ENCODE results near the gene MRPS27. TPM values are rescaled to one million over a fixed set of nuclear protein-coding genes. Genes with fewer than 3 reads are reported as not detected.

The MRPS27 gene
- total RNA-seq, 6 experiments from 2014 or later: 28.6 to 40.3 (median 36.0) TPM

DNA sequence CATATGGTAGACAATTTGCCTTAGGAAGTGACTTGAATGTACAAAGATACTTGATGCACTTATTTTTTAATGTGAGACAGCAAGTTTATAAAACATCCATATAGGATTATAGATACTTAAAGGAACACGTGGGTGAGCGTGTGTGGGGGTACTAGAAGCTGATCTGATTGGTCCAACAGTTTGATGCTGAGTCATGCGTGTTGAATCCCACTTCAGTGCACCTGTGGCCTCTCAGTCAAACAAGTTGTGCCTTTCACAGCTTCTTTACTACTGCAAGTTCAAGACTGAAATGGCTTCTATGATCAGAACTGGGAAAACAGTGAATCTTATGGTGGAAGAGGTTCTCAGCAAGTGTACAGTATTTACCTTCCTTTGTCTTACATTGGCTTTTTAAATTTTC, 113.9 kb downstream of the MRPS27 start:
- Histone ChIP-seq H3K4me3 (no peak overlapping the region), H3K9me3 (no peaks in the 10 kb centered on the region), H3K4me1 (no peaks in the 10 kb centered on the region), H3K27ac (no peak overlapping the region), H3K27me3 (no peaks in the 10 kb centered on the region), H3K36me3 (no peaks in the 10 kb centered on the region)
- no peak for TF ChIP-seq POLR2A (IDR thresholded peaks at IDR 0.05)
- TF ChIP-seq, protein P1, sequence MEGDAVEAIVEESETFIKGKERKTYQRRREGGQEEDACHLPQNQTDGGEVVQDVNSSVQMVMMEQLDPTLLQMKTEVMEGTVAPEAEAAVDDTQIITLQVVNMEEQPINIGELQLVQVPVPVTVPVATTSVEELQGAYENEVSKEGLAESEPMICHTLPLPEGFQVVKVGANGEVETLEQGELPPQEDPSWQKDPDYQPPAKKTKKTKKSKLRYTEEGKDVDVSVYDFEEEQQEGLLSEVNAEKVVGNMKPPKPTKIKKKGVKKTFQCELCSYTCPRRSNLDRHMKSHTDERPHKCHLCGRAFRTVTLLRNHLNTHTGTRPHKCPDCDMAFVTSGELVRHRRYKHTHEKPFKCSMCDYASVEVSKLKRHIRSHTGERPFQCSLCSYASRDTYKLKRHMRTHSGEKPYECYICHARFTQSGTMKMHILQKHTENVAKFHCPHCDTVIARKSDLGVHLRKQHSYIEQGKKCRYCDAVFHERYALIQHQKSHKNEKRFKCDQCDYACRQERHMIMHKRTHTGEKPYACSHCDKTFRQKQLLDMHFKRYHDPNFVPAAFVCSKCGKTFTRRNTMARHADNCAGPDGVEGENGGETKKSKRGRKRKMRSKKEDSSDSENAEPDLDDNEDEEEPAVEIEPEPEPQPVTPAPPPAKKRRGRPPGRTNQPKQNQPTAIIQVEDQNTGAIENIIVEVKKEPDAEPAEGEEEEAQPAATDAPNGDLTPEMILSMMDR (IDR thresholded peaks at IDR 0.05): no peak
- ATAC-seq: no peak
- intact Hi-C loops (cut with DNase I): no loop called here
- no peak for DNase-seq
- WGBS (ENCODE audit: insufficient coverage, low coverage, low lambda C conversion rate, missing lambda C conversion rate): 92% methylated on average over 3 of the region's 3 CpGs

DNA sequence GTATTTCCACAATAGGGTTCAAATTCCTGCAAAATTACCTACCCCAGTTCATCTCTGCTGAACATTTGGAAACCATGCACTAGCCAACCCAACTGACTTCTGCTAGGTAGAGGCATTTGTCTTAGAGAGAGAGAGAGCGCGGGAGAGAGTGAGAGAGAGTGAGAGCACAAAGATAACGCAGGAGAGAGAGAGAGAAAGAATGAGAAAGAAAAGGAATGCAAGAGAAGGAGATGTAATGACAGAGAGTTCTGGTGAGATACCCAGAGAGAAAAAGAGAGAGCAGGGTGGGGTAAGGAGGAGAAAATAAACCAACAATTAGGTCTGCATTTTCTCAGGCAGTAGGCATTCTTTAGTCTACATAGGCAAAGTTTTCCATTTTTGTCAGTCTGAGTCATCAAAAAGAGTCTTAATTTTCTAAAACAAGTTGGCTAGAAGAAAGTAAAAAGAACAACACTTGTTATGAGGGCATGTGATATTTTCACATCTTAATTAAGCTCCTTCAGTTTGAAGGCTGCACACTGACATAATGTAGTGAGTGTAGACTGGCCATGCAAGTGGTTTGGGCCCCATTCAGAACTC, 114.5 kb downstream of the MRPS27 start:
- ATAC-seq (no peak), DNase-seq (no peak)
- no peak for TF ChIP-seq POLR2A (IDR thresholded peaks at IDR 0.05)
- TF ChIP-seq, protein P1 (IDR thresholded peaks at IDR 0.05): no peak
- no peaks in the 10 kb centered on the region for H3K27me3 ChIP-seq
- no peaks in the 10 kb centered on the region for H3K4me1 ChIP-seq
- no peaks in the 10 kb centered on the region for H3K9me3 ChIP-seq
- H3K36me3 ChIP-seq: no peaks in the 10 kb centered on the region
- H3K4me3 ChIP-seq: no peak overlapping the region
- 97% methylated on average over 3 of the region's 3 CpGs for WGBS (ENCODE audit: insufficient coverage, low coverage, low lambda C conversion rate, missing lambda C conversion rate)
- no peak overlapping the region for H3K27ac ChIP-seq
- intact Hi-C loops (cut with DNase I): no loop called here

DNA sequence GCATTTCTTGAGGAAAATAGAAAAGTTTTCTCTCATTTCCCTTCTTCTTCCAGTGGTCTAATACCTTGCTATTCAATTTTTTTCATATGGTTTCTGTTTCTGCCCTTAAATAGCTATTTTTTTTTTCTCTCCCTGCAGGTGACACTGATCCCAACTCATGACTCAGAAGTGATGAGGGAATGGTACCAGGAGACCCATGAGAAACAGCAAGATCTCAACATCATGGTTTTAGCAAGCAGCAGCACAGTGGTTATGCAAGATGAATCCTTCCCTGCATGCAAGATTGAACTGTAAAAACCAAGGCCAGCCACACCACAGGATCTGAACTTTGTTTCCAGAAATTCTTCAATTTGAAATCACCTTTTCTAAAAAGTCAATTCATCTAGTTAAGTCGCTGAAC, 115.1 kb downstream of the MRPS27 start:
- Histone ChIP-seq H3K4me1 (no peaks in the 10 kb centered on the region), H3K36me3 (no peaks in the 10 kb centered on the region), H3K27me3 (no peaks in the 10 kb centered on the region), H3K4me3 (no peak overlapping the region), H3K9me3 (no peaks in the 10 kb centered on the region), H3K27ac (no peak overlapping the region)
- WGBS (ENCODE audit: insufficient coverage, low coverage, low lambda C conversion rate, missing lambda C conversion rate): 82% methylated on average over 1 of the region's 1 CpG
- intact Hi-C loops (cut with DNase I): no loop called here
- no peak for ATAC-seq
- no peak for DNase-seq
- TF ChIP-seq, protein P1 (IDR thresholded peaks at IDR 0.05): no peak
- TF ChIP-seq POLR2A (IDR thresholded peaks at IDR 0.05): no peak

DNA sequence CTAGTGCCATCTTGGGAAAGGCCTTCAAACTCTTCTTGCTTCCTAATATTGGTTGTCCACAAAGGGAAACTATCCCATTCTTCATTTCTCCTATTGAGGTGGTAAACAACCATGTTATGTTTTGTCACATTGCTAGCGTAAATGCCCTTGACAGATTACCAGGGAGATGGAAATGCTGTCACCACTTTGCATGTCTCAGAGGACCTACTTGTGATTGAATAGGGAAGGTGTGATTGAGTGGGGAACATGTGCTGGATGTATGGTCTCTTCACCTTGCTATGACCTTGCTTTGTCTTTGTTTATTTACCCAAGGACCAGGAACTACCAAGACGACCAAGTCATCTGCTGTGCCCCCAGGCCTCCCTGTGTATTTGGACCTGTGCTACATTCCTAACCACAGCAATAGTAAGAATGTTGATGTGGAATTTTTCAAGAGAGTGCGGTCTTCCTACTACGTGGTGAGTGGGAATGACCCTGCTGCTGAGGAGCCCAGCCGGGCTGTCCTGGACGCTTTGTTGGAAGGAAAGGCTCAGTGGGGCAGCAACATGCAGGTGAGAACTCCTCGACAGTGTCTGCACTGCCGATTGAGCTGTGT, 116.7 kb downstream of the MRPS27 start:
- DNase-seq: no peak
- intact Hi-C loops (cut with DNase I): no loop called here
- Histone ChIP-seq H3K27ac (no peak overlapping the region), H3K9me3 (no peaks in the 10 kb centered on the region), H3K4me1 (no peaks in the 10 kb centered on the region), H3K27me3 (no peaks in the 10 kb centered on the region), H3K36me3 (no peaks in the 10 kb centered on the region), H3K4me3 (no peak overlapping the region)
- ATAC-seq: no peak
- WGBS (ENCODE audit: insufficient coverage, low coverage, low lambda C conversion rate, missing lambda C conversion rate): 76% methylated on average over 4 of the region's 8 CpGs
- TF ChIP-seq, protein P1 (IDR thresholded peaks at IDR 0.05): no peak
- TF ChIP-seq POLR2A (IDR thresholded peaks at IDR 0.05): no peak
